ENCODE measurements around the gene PACRG.

Gene PACRG

GRCh38 chr6:163186527-163186926 is 458.8 kb downstream of the PACRG start:
- DNase-seq: no peak

GRCh38 chr6:163187201-163187600 is 459.4 kb downstream of the PACRG start:
- no peak for DNase-seq

GRCh38 chr6:163187606-163188005 is 459.8 kb downstream of the PACRG start:
- no peak for DNase-seq

- DNase-seq: no peak
Observed at GRCh38 chr6:163188746-163189145, 461.0 kb downstream of the PACRG start.

DNA sequence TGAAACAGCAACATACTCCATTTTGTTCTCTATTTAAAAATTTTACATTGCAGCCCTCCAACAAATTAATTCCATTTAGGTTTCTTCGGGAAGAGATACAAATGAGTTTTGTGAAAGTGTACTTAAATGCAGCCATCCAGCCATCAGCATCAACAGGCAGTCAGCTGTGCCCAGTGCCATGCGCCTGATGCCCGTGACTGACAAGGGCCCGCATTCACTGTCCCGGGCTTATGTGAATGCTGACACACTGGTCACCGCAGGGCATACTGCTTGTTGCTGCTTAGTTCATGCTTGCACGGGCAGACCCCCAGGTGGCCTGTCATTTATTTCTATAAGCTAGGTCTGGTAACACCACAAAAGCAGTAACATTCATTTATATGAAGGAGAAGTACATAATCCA is 461.8 kb downstream of the PACRG start:
- no peak for DNase-seq

GRCh38 chr6:163190786-163191185 is 463.0 kb downstream of the PACRG start:
- no peak for DNase-seq

- no peak for DNase-seq
Observed at GRCh38 chr6:163191704-163192537, 464.1 kb downstream of the PACRG start.

GRCh38 chr6:163192591-163192990 is 464.8 kb downstream of the PACRG start:
- no peak for DNase-seq

GRCh38 chr6:163193326-163193725 is 465.6 kb downstream of the PACRG start:
- no peak for DNase-seq

GRCh38 chr6:163195721-163196691 is 468.2 kb downstream of the PACRG start:
- DNase-seq: no peak

DNA sequence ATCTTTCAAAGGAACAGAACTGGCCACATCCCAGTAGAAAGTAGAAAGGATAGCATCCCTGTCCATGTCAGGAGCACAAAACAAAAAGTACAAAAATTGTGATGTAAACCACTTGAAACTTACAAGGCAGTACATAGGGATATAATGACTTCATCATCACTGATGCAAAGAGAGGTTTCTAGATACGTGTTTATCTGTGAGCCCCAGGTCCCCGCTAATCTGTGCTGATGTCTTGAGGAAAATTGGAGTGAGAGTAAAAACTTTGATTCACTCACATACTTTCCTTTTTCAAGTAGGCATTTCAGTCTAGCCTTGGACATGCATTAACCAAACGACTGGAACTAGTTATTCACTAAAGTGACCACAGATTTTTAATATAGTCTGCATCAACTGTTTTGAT is 470.1 kb downstream of the PACRG start:
- DNase-seq: no peak

GRCh38 chr6:163198396-163198795 is 470.6 kb downstream of the PACRG start:
- DNase-seq: no peak

DNA sequence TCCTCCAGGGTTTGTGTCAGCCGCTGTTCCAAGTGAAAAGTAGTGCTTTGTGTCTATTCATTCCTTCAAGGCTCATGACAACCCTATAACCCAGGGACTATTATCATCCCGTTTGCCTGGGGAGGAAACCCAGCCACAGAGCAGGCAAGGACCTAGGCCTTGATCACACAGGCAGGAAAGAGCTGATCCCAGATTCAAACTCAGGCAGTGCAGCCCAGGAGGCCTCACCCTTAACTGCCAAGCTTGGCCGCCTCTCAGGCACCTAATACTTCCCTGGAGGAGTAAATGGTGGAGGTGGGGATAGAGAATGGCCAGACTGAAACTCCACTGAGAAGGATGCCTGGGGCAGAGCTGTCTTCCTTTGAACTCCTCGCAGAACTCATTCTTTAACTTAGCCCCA is 471.6 kb downstream of the PACRG start:
- DNase-seq: no peak

DNA sequence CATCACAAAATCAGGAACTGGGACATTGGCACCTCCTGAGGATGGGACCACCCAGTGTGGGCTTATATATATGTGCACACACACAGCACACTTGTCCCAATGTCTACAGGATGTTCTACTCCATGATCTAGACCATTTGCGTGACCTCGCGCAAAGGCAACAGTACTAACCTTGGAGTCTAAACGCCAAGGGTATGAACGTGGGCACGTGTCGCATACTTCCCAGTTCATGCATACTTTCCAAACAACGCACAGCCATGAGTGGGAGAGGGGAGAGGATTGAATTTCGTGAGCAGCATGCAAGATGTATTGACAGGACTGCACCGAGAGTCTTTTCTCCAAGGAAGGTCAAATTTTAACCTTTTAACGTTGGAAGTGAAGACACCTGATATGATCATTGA is 472.5 kb downstream of the PACRG start:
- no peak for DNase-seq

DNA sequence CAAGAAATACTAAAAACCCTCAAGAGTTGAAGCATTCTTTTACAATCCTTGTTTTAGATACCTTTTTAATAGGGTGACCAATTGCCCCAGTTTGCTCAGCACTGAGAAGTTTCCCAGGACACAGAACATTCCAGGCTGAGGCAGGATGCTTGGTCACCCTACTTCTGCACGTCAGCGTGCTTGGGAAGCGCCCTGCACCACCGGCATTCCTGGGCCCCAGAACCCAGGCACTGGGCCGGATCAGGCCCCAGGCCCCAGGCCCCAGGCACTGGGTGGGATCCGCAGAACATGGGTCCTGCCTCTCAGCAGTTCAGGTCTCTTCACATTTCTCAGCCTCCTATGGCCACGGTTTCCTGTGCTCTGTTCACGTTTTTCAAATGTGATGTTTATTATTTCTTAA is 472.9 kb downstream of the PACRG start:
- DNase-seq: no peak

DNA sequence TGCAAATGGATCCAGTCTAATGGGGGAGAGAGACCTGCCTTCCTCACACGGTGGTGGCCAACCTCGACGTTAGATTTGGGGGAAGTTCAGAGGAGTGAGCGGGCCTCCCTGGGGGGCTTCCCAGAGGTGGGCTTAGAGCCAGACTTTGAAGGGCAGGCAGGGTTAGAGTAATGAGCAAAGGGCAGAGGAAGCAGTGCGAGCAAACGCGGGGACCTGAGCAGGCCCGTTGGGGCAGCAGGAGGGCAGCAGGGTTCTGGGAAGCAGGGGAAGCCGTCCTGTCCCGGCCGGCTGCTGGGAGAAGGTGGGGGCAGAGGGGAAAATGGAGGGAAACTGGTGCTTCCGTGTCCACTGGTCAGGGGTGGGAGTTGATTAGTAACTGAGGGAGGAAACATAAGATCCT is 474.1 kb downstream of the PACRG start:
- DNase-seq: no peak

DNA sequence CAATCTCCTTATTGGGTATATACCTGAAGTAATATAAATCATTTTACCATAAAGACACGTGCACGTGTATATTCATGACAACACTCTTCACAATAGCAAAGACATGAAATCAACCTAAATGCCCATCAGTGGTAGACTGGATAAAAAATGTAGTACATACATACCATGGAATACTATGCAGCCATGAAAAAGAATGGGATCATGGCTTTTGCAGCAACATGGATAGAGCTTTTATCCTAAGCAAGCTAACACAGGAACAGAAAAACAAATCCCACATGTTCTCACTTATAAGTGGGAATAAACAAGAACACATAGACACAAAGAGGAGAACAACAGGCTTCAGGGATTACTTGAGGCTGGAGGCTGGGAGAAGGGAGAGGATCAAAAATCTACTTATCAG is 478.4 kb downstream of the PACRG start:
- no peak for DNase-seq

- DNase-seq: no peak
Observed at GRCh38 chr6:163207431-163208383, 479.9 kb downstream of the PACRG start.

DNA sequence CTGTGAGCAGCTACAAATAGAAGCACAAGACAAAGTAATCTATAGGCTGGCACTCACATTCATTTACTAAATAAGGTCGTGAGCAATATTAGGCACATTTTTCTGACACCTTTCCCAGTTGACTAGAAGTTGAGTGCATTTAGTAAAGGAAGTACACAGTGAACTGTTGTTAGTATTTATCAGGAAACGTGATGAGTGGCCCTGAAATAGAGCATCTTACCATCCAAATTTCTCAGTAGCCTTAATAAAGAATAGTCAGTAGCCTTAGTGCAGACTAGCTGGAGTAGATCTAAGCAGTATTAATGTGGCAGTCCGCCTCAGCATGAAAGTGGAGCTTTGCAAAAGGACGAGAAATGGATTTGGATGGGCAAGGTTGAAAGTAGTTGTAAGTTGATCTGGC is 481.2 kb downstream of the PACRG start:
- DNase-seq: no peak

DNA sequence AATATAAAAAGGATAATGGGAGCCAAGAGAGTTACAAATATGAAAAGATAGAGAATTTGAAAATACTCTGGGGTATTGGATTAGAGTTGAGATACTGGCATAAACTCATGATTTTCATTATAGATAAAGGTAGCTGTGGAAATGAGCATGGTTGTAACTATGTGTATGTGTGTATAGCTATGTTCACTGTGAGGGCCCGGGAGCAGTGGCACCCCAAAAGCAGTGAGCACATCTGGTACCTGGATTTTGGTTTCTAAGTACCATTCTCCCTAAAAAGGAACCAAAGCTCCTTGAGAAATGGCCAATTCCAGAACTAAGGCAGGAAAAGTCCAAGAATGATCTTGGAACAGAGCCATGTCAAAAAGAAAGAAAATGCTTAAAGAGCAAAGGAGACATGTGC is 484.3 kb downstream of the PACRG start:
- DNase-seq: no peak

DNA sequence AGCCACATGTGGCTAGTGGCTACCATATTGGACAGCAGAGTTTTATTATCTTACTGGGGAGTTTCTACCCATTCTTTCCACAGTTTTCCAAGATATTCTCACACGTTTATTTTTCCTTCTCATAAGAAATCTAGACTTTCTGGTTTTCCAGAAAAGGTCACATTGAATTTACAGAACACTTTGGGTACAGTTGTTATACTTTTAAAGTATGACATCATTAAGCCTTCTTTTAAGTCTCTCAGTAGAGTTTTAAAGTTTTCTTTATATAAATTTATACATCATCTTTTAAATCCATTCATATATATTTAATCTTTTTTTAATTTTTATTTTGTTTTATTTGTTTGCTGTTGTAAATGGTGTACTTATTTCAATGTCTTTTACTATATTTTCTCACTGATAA is 486.5 kb downstream of the PACRG start:
- DNase-seq: no peak

GRCh38 chr6:163218361-163218894 is 490.7 kb downstream of the PACRG start:
- no peak for DNase-seq
